GM18520 (cell line): ENCODE measurements around the gene NDUFS7.
A peak's percentile ranks its signal among the peaks of the same experiment; 100 is the strongest.

Experiments
- ATAC-seq: cut with Tn5 transposase; IDR thresholded peaks from one replicate; pipeline ENCODE4 v1.9.1; 2021; ENCODE audit not compliant: unreplicated experiment

The NDUFS7 gene

DNA sequence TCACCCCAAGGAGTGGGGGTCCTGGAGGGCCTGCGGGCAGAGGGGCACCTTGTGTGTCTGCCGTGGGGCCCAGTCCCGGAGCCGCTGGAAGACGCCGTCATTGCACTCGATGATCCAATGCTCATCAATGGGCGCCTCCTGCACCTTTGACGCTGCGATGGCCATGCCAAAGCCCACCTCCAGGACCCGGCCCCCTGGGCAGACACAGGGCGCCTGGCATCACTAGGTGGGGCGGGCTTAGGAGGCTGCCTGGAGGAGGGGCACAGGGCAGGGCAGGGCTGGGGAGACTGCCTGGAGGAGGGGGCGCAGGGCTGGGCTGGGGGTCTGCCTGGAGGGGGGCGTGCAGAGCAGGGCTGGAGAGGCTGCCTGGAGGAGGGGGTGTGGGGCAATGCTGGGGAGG, 16.0 kb downstream of the NDUFS7 start:
- no peak for ATAC-seq

DNA sequence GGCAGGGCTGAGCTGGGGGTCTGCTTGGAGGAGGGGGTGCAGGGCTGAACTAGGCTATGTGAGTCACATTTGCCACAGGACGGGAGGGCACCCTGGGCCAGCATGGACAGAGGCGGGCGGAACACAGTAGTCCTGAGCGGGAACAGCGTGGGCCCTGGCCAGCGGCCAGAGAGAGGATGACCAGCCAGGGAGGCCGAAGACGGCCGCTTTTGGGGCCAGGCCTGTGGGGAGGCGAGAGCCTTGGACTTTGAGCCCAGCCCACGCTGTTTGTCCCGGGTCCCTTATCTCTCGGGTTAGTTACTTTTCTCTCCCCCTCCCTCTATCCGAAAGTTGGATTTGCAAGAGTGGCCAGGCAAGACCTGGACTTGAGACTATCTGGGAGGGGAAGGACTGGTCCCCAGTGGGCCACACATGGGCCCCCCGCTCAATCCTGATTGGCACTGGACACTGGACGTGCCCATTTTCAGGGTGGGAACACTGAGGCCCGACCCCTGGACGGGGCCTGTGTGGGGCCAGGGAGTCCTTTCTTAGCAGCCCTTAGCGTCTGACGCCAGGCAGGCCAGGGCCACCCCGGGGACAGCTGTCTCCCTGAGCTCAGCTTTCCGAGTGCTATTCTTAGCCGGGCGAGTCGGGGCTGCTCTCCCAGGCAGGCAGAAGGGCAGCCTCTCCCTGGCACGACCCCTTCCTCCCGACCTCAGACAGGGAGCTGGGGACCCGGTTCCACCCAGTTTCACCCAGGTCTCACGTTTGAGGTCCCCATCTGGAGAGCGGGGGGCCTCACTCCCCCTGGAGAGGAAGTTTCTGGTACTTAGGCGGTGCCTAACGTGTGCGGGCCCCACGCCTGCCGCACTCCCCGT, 16.8 kb downstream of the NDUFS7 start:
- ATAC-seq = no peak

DNA sequence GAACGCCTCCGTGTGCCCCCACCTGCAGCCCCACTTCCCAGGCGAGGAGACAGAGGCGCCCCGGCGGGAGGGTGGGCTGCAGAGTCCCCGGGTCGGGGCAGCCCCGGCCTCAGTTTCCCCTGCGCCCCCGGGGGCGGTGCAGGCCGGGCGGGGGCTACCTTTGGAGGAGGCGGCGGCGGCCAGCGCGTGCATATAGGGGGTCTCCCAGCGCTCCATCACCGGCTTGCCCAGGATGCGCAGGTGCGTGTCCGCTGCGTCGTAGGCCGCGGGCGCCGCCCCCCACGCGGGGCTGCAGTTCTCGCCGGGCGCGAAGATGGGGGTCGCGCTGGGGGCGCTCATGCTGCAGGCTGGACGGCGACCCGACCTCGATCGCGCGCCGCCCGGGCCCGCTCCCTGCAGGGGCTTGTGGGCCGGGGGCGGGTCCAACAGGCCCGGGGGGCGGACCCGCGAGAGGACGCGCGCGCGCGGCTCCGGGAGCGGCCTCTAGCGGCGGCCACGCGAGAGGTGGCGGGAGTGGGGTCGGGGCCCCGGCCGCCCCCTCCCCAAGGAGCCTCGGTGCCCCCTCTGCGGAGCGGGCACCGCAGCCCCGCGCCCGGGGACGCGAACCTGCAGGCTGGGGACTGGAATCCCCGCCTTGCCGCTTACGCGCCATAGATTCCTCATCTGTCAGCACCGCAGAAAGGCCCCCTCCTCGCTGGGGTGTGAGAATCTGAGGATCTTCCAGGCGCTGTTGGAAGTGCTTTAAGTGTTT, 17.6 kb downstream of the NDUFS7 start, which contains the start of gene GAMT:
Gene GAMT, minus strand, starts transcription at position 405 of the 751 bp plus-strand sequence. Its CDS starts 66 bp downstream, at position 339.
- no peak for ATAC-seq

DNA sequence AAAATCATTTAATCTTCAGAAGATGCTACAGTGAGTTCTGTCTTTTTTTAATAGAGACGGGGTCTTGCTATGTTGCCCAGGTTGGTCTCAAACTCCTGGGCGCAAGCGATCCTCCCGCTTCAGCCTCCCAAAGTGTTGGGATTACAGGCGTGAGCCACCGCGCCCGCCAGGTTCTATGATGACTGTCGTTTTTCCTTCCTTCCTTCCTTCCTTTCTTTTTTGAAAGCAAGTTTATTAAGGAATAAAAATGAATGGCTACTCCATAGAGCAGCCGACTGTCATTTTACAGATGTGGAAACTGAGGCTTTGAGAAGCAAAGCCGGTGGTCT, 18.1 kb downstream of the NDUFS7 start:
- ATAC-seq = no peak

DNA sequence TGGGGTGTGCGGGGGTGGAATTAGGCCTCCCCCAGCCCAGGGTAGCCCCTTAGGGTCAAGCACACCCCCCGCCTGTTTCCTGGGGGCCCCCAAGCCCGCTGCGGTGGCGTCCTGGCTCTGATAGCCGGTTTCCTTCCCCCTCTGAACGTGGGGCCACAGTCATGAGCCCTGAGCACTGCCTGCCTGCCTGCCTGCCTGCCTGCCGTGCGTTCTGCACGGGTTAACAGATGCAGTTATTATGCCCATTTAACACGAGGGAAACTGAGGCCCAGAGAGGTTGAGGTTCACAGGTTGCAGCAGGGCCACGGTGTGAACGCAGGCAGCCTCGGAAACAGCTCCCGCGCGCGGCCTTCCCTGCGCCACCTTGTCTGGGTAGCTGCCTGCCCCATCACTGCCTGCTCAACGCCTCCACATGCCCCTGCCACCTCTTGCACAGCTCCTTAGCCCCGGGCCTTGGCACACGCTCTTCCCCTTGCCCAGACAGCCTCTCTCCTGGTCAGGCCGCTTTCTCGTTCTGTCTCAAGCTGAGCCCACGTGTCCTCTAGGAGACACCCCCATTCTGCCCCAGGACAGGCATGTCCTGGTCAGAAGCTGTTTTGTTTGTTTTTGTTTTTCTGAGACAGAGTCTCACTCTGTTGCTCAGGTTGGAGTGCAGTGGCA, 18.8 kb downstream of the NDUFS7 start:
- no peak for ATAC-seq

DNA sequence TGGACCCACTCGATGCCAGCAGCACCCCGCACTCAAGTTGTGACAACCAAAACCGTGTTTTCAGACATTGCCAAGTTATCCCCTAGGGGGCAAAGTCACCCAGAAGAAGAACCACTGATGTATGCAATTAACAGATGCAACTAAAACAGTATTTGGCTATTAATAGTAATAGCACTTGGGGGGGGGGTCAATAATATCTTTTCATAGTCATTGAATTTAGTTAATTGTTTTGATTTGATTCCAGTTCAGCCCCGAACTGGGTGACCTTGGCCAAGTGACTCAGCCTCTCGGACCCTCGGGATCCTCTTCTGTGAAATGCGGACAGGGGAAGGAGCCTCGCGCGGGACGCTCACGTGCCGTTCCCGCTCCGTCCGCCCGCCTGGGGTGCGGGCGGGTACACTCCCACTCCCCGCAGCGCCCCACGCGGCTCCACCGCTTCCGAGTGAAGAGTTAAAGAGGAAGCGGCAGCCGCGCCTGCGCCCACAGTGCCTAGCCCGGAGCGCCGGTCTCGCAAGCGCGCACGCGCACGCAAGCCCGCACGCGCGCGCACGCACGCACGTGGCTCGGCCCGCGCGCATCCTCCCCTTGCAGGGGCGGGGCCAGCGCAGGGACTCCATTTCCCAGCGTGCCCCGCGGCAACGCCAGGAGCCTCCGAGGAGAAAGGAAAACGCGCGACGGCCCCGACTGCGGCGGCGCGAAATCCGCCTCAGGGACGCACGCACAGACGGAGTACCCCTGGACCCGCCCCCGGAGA, 23.2 kb downstream of the NDUFS7 start:
- peak; percentile 75 for ATAC-seq

DNA sequence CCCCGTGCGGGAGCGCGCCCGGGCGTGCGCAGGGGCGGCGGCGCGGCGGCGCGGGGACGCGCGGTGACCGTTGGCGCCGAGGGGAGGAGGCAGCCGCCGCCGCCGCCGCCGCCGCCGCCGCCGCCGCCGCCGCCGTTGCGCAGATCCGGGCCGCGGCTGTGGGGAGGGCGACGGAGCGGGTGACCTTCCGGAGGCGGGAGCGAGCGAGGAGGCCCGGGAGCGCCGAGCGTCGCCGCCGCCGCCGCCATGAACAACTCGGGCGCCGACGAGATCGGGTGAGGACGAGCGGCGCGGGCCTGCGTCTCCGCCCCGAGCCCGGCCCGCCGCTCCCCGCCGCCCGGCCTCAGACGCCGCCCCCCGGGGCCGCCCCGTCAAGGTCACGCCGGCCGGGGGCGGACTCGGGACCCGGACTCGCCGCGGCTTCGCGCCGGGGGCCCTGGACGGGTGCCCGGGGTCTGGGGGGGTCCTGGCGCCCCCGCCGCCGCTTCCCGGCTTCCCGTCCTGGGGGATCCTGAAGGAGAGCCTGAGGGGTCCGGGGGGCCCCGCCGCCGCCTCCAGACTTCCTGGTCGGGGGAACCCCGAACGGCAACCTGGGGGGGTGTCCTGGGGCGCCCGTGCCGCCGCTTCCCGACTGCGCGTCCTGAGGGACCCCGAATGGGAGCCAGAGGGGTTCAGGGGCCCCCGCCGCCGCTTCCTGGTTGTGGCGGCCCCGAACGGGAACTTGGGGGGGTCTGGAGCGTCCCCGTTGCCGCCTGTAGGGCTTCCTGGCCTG, 24.0 kb downstream of the NDUFS7 start, which contains the start of gene DAZAP1:
Gene DAZAP1, plus strand, starts transcription at position 59 of the 772 bp plus-strand sequence. Its CDS starts 188 bp downstream, at position 247.
- no peak for ATAC-seq

DNA sequence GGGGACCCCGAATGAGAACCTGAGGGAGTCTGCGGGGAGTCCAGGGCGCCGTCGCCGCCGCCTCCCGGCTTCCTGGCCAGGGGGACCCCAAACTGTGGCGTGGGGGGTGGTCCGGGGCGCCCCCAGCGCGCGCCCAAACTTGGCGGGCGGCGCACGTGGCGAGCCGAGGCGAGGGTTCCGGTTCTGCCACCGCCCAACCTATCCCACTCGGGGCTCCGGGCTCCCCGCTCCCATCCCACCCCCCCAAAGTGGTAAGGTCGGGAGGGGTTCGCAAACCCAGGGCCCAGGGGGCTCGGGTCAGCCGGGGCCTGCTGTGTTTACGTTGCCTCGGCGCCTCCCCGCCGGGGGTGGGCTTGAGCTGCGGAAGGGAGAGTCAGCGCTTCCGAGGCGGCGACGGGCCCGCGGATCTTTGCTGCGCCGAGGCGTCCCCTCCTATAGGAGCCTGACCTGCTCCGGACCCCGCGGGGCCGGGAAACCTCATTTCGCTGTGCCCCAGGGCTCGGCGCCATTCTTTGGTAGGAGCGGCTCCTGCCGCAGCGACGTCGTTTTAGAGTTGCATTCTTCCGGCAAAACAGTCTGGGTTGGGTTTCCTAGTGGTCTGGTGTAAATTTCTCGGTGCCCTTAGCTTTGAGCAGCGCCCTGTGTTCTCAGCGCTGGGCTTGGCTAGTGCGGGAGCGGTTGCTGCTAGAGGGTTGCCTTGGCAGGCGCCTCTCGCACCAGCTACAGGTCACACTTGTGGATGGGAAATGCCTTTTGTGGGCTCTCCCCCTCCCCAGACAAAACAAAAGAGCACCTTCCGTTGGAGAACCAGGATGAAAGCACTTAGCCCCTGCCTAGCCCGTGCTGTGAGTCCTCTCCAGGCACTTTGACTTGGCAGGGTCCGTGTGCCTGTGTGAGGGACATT, 24.8 kb downstream of the NDUFS7 start:
- ATAC-seq = no peak

DNA sequence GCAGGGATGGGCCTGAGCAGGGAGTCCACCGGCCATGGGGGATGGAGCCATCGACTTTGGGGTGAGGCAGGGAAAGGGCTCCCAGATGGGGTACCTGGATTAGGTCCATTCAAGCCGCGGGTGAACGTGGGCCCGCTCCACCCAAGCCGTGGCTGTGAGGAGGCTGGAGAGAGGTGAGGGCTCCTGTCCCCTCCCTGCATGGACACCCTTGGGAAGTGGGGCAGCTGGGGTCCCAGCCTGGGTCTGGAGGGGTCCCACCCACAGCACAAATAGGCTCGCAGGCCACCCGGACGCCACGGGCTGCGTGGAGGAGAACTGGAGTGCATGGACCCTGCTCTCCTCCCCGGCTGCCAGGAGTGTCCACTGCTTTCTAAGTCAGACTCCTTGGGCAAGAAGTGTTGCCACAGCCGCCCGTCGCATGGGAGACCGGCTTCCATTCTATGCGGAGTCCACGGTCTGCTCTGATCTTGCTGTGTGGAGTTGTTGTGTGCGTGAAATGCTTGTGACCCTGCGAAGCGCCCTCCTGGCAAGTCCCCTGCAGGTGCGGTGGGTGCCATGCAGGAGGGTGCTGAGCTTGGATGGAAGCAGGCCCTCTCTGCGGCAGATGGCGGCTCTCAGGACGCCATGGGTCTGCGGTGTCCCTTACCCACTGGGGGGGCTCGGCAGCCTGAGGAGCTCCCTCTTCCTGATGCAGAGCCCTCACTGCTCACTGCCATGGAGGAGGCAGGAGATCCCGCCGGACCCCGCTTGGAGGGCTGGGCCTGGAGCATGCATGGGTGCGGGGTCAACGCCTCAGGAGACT, 25.7 kb downstream of the NDUFS7 start:
- no peak for ATAC-seq

DNA sequence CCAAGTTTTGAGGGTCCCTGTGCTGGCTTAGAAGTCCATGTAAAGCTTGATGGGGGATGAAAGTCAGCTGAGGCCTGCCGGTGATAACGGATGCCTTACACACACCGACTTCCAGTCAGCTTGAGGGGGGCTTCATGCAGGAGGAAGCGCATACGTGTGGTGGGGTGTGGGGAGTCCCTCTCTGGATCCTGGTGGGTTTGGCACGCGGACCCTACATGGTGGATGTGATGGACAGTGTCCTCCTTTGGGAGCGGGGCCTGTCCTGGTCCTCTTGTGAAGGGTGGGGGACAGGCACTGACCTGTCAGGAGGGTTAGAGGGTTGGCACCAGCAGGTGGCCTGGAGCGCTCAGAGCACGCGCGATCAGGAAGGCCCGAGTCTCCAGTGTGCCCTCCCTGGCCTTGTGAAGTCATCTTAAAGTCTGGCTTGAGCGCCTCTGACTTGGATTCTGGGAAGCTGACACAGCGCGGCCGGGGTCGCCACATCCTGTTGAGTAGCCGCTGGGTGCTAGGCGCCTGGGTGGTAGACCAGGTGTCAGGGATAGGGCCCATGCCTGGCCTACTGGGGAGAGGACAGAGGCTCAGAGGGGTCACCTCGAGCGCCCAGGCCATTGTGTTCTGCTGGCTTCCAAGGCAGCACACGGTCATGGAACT, 26.6 kb downstream of the NDUFS7 start:
- no peak for ATAC-seq

DNA sequence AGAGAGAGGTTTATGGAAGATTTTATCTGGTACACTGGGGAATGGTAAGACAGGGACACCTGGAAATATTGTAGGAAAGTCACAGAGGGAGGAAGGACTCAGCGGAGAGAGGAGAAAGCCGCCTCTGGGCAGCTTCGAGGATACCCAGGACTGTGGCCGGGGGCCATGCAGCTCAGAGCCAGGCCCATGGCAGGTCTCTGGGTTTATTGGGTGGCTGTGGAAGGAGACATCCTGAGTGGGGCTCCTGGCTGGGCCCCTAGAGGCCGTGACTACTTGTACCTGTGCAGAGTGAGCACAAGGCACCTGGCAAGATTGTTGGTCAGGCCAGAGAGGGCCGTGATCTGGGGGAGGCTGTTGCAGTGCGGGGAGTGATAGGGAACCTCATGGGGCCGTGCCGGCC, 27.1 kb downstream of the NDUFS7 start:
- ATAC-seq = no peak

DNA sequence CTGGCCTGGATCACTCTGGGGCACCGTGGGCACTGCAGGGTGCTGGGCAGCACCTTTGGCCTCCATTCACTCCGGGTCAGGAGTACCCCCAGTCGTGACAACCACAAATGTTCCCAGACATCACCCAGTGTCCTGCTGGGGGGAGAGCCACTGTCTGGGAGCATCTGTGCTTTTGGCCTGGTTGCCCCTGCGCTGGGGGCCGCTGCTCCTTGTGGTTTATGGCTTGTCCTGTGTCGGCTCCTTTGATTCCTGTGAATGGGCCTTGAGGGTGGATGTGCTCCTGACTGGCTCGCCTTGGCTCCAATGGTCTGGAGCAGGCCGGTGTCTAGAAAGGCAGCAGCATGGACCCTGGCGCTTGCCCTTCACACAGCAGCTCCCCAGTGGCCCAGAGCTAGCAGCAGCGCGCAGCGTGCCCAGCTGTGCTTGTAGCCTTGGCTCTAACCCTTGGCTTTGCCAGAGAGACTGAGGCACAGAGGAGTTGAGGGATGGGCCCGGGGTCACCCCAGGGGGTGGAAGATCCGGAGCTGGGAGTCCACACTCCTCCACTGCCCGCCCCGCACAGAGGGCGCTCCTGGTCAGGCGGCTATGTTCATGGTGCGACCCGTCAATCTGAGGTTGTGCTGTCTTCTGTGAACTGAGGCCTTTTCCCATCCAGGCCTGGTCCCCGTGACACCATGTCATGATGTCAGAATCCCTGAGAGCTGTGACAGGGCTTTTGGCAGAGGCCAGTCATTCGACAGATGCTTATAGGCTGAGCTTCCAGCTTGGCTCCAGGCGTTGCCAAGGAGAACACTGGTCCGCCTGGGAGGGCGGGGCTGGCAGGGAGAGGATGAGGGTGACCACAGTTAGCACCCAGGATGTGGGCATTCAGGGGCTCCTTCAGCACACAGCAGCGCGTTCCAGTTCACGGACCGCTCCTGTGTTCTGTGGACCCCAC, 27.8 kb downstream of the NDUFS7 start:
- ATAC-seq = no peak

DNA sequence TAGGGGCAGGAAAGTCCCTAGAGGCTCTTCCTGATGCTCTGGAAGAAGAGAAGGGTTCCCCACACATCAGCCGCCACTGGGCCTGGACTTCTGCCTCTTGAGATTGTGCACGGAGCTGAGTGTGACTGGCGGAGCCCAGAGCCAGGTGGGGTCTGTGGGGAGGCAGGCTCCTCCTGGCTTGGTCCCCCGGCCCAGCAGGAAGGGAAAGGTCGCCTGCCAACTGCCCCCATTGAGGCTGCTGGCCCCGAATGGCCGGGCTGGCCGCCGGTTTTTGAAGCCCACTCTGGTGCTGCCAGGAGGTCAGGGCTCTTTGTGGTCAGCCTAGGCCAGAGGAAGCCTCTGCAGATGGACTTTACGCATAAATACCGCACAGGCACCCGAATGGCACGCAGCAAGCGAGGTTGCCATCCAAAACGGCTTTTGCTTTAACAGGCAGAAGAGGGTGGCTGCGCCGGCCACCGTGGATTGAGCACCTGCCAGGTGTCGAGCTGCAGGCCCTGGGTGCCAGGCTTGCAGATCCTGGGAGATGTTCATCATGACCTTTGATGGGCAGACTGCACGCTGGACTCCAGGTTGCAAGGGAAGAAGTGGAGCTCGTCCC, 28.7 kb downstream of the NDUFS7 start:
- no peak for ATAC-seq

DNA sequence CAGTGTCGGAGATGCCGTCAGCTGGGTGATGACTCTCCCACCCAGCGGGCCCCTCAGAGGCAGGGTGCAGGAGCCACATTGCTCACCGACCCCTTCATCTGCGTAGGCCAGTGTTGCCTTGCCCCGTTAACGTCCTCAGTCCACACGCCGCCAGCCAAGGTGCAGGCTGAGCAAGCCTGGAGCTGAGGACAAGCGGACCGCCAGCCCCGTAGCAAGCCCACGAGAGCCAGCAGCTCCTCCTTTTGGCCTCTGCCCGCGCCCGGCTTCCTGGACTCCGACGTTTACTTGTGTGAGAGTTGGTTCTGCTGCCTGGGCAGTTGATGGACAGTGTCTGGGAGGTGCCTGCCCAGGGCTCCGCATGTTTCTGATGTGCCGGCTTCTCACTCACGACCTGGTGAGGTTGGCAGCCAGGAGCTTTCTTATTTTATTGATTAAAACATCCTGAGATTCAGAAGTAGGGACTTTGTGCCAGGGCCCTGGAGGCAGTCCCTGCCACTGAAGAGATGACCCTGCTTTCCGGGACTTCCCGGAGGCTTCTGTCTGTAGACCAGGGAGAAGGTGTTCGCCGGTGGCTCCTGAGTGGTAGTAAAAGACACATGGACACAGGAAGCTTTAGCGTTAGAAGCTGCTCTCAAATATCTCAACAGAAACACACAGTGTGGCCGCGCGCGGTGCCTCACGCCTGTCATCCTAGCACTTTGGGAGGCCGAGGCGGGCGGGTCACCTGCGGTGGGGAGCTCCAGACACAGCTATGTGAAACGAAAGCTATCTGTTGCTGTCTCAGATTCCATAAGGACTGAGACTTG, 29.5 kb downstream of the NDUFS7 start:
- ATAC-seq = no peak

DNA sequence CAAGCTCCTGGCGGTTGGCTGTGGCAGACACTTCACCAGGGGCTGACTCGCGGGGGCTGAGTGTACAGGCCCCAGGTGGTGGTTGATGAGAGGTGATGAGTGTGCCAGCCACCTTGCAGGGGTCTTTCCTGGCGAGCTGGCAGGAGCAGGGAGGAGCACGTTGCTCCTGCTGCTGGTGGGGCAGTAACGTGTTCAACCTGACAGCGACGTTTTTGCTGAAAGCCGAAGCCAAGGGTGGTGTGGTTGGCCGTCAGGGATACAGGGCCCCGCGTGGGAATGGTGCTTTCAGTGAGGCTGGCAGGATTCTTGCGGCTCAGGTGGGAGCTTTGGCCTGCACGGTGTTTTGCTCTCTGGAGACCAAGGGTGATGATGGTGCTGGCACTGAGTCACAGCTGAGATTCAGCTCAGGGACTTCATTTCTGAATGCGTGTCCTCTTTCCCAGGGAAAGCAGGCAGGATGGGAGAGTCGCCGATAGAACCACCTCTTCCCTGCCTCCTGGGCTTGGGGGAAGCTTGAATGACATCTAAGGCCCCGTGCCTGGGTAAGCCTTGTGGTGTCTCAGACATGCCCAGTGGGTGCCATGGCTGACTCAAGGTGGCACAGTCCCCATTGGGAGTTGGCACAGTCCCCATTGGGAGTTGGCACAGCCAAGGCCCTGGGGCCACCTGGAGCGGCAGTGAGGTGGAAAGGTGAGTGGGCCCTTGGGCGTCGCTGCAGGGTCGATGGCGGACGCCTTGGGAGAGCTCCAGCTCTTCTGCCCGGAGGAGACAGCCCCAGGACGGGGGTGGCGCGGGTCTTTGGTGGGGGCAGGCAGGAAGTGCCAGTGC, 32.5 kb downstream of the NDUFS7 start:
- ATAC-seq = no peak
